Measurements from ENCODE around the gene GPHN.

Gene GPHN

GRCh38 chr14:67186789-67187584, 679.0 kb downstream of the GPHN start:
- DNase-seq: peak; percentile 7

DNA sequence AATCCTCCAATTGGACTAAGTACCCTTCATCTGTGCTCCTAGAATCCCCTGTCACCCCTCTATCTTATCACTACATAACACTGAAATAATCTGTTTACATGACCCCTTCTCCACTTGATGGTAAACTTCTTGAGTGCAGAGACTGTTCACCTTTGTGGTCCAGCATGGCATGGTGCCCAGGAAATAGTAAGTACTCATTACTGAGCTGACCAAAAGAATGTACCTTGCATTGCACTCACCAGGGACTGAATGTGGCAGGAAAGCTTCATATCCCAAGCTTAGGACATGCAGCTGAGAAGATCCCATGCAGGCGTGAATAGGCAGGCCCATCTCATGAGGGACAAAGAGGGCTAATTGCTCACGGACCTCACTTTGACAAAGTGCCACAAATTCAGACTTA, 679.9 kb downstream of the GPHN start:
- no peak for DNase-seq

DNA sequence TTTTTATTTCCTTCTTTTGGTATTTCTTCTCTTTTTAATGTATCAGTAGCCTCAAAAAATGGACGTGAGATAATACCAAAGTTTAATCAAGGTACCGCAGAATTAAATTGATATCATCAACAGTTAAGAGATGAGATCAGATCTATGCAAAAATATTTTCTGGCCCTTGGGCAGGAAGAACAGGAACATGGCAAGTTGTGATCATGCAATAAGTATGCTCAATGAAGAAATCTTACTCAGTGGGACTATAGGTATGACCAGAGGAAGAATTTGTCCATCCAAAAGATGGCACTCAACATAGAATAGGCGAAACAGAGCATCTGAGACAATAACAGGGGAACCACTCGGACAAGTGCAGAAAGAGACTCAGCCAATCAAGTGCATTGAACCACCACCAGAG, 680.4 kb downstream of the GPHN start:
- no peak for DNase-seq

DNA sequence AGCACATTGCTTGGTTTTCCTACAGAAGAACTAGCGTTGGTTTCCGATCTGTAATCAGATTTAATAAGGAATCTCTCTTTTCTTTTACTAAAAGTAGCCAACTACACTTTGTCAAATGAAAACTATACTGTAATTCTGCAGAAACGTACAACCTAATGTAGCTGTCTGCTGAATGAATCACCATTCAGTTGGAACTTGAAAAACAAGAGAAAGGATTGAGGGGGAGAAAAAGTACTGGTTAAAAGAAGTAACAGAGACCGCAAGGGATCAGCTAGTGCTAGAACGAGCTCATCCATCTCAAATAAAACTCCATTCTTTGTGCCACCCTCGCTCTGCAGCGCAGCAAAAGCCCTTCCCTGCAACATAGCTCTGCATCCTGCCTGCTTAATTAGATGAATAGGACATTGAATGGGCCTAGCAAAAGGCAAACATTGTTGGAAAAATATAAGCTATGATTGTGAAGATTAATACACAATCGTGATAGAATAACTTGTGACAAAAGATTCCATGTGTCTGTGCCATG, 683.9 kb downstream of the GPHN start:
- no peak for DNase-seq

DNA sequence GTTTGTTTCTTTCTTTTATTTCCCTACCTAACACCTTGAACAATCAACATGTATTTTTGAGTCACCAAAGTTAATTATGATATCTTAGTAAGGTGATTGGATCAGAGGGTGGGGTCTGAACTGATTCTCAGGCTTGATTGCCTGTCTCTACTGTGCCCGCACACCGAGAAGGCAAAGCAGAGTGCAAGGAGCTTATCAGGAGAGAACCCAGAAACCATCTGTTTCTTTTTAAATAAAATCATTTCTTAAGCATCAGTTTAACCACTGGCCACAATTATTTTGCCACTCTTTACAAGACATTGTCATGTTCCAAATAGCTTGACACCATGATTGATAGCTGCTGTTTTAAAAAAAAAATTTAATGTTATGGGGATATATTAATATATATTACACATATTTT, 684.4 kb downstream of the GPHN start:
- DNase-seq: no peak

GRCh38 chr14:67195279-67195678, 687.3 kb downstream of the GPHN start:
- no peak for DNase-seq

GRCh38 chr14:67199016-67199415, 691.1 kb downstream of the GPHN start:
- no peak for DNase-seq

DNA sequence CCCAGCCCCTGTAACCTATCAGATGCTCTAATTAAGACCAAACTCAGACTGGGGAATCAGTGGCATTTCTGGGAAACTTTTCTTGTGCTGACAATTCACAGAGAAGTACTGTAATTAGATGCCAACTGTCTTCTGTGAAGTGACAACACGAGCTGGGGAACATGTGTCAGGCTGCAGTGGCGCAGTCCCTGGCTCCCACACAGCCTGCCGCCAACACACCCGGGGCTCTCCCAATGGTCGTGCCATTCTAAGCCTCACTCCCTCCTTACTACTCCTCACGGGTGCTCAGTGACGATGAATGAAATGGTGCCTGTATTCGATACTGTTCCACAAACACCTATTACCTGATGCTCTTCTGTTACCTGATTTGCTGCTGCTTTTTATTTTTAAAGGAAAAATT, 699.9 kb downstream of the GPHN start:
- DNase-seq: no peak

GRCh38 chr14:67218126-67218525, 710.2 kb downstream of the GPHN start:
- no peak for DNase-seq

GRCh38 chr14:67221248-67221981, 713.5 kb downstream of the GPHN start:
- no peak for DNase-seq

DNA sequence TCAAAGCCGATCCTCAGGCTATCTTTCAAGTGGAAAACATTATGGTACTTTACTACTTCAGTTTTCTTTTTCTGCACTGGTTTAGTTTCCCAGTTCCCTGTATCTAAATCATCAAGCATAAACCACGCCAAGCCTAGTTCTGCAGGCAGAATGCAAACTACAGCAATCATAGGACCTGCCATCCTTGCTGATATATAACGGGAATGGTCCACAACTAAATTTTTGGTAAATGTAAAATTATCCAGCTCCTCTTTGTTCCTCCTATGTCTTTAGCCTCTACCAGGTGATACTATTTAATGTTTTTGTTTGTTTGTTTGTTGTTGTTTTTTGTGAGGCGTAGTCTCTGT, 714.0 kb downstream of the GPHN start:
- DNase-seq: no peak

GRCh38 chr14:67225523-67225922, 717.6 kb downstream of the GPHN start:
- DNase-seq: no peak

DNA sequence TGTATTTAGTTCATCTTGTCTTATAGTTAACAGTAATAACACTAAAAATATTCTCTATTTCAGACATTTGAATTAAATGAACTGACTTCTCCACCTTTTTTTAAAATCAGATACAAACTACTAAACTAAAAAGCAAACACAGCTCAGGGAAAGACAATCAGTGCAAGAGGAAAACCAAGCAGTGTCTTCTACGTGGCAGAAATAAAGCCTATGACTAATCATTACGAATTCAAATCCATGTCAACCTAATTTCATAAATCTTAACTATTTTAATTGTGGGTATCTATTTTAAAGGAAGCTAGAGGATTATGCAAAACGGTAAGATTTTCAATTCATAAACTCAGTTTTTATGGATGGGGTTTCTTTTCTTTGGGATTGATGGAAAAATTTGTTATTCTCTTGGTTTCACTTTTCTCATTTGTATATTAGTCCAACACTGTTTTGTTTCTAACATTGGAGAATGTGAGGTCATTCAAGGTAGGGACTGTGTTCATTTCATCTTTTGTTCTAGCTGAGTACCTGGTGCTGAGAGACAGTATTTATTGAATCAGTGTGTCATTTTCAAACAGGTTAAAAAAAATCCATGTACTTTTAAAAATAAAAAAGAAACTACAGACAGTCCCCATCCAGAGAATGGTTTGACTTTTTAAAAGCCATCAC, 720.5 kb downstream of the GPHN start:
- no peak for DNase-seq
